Skeletal muscle satellite cell (primary cell): Measurements from ENCODE around the gene KTN1.

Experiments used
- H3K27me3 ChIP-seq: 2 replicates; pipeline ENCODE4 v1.7.0; 2013; ENCODE audit warnings: low read length; ENCODE audit not compliant: control insufficient read depth, insufficient read depth
- H3K36me3 ChIP-seq: 2 replicates; pipeline ENCODE4 v1.7.0; 2013; ENCODE audit warnings: mild to moderate bottlenecking, control low read depth, low read length; ENCODE audit not compliant: insufficient read depth
- H3K4me1 ChIP-seq: 2 replicates; pipeline ENCODE4 v1.7.0; 2013; ENCODE audit warnings: low read length; ENCODE audit not compliant: control insufficient read depth, insufficient read depth
- H3K4me2 ChIP-seq: 2 replicates; pipeline ENCODE4 v1.7.0; 2013; ENCODE audit warnings: mild to moderate bottlenecking, low read length
- H3K4me3 ChIP-seq: 2 replicates; pipeline ENCODE4 v1.7.0; 2013; ENCODE audit warnings: low read length
- H3K9ac ChIP-seq: 2 replicates; pipeline ENCODE4 v1.7.0; 2013; ENCODE audit warnings: mild to moderate bottlenecking, low read depth, low read length, moderate library complexity
- H3K9me3 ChIP-seq: replicated peaks from 2 replicates; pipeline ENCODE4 v1.7.0; 2013; ENCODE audit warnings: mild to moderate bottlenecking, control low read depth, low read length

Gene KTN1

DNA sequence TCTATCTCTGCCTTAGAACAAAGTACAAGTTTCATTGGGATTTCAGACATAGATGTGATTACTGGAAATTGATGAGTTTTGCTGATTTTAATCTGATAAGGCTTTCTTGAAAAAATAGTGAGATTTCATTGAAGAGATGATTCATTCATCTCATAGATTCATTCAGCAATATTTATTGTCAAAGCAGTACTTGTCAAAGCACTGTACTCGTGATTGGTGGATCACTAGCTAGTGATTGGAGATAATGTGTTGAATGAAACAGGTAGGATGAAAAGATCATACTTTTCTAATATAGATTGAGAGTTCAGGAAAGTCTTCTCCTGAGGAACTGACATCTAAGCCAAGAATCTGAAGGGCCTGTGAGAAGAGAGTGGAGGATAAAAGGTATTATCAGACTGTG is 71.0 kb downstream of the KTN1 start:
- Histone ChIP-seq H3K4me2 (no peak overlapping the region), H3K9me3 (no peaks in the 10 kb centered on the region), H3K9ac (no peak overlapping the region), H3K36me3 (peaks cover 60% of the 10 kb centered on the region), H3K4me3 (no peak overlapping the region), H3K4me1 (no peaks in the 10 kb centered on the region), H3K27me3 (no peaks in the 10 kb centered on the region)

DNA sequence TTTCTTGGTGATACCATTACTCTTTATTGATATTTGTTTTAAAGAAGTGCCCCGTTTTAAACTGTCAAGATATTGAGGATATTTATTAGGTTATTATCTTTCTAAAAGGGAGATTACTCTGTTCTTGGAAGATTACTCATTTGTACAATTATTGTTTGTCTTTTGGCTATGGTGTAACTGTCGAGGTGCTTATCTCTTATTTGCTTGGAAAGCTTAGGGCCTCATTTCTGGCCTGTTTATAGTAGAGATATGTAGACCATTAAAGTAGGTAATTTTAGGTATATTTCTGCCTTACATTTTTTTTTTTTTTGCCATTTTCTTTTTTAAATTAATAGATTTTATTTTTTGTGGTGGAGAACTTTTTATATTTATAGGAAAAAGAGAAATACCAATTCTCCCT is 74.2 kb downstream of the KTN1 start:
- no peaks in the 10 kb centered on the region for H3K27me3 ChIP-seq
- no peaks in the 10 kb centered on the region for H3K4me1 ChIP-seq
- peaks cover 67% of the 10 kb centered on the region for H3K36me3 ChIP-seq
- no peaks in the 10 kb centered on the region for H3K9me3 ChIP-seq
- no peak overlapping the region for H3K4me2 ChIP-seq
- H3K4me3 ChIP-seq, result no peak overlapping the region
- no peak overlapping the region for H3K9ac ChIP-seq

DNA sequence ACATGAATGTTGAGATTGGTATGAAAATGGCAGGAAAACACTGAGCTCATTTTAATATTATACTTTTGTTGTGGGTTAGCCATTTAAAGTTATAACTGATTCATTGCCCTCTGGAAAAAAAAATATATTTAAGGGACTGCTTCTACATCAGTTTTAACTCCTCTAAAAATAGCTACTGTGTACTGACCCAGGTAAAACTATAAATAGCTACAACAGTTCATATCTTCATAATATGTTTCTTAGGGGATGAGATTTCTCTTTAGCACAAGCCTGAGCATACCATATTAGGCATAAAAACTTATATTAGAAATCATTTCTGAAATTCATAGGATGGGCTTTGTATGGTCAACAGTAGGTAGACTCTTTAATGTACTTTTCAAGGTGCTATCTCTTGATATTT is 81.0 kb downstream of the KTN1 start:
- Histone ChIP-seq H3K4me1 (no peaks in the 10 kb centered on the region), H3K36me3 (peaks cover 38% of the 10 kb centered on the region), H3K4me2 (no peak overlapping the region), H3K4me3 (no peak overlapping the region), H3K9me3 (no peaks in the 10 kb centered on the region), H3K9ac (no peak overlapping the region), H3K27me3 (no peaks in the 10 kb centered on the region)

DNA sequence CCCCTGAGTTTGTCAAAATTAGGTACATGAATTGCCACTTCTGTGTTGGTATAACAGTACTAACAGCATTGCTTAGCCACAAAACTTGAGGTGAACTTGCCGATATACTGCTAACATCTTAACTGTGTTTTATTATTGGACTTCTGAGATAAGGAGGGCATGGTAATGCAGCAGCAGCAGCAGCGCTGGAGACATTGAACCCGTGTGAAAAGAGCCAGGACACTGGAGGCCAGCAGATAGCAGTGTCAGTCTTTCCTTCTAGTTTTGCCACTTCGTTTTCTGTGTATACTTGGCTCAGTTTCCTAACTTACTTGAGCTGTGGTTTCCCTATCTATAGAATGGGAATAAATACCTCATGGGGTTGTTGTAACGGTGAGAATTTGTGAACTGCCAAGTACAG is 82.7 kb downstream of the KTN1 start:
- H3K4me3 ChIP-seq, result no peak overlapping the region
- H3K9ac ChIP-seq, result no peak overlapping the region
- H3K9me3 ChIP-seq, result no peaks in the 10 kb centered on the region
- no peaks in the 10 kb centered on the region for H3K4me1 ChIP-seq
- H3K4me2 ChIP-seq, result no peak overlapping the region
- no peaks in the 10 kb centered on the region for H3K27me3 ChIP-seq
- H3K36me3 ChIP-seq, result peaks cover 36% of the 10 kb centered on the region

DNA sequence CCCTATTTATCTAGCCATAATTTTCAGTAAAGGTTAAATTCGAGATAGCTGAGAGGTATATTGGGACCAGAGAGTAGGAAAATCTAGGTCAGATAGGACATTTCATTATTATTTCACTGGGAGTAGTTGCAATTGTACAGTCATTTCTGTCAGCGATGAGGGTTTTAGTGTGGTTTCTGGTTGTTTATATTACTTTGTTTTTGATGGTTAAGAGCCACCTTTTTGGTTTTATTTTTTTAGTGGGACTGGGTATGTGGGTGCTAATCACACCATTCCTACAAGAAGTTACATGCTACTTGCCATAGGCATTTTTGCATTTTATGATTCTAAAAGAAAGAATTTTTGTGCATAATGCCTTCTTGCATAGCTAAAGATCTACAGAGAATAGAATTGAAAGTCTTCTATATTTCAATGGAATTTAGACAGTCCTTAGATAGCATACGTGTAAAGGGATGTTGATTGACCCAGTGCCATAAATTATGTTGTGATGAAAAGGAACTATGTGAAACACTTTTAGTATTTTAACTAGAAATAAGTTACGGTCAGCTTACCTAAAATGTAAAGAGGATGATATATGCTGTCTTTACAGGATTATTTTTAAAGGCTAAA is 85.2 kb downstream of the KTN1 start:
- Histone ChIP-seq H3K4me3 (no peak overlapping the region), H3K4me2 (no peak overlapping the region), H3K9me3 (no peaks in the 10 kb centered on the region), H3K4me1 (no peaks in the 10 kb centered on the region), H3K27me3 (no peaks in the 10 kb centered on the region), H3K9ac (no peak overlapping the region), H3K36me3 (peaks cover 23% of the 10 kb centered on the region)

DNA sequence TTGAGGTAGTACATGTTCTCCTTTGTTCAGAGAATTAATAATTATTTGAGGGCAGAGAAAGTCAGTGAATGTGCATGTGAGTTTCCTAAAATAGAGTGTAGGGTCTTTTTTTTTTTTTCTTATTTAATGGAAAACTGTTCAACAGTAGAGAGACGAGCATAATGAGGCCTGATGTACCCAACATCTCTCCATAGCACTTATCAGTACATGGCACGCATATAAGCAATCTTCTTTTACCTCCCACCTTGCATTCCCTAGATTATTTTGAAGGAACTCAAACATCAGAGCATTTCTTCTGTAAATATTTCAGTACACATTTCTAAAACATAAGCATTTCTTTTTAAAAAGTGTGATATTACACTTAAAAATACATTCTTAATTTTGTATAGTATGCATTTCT is 87.8 kb downstream of the KTN1 start:
- Histone ChIP-seq H3K9ac (no peak overlapping the region), H3K4me1 (no peaks in the 10 kb centered on the region), H3K9me3 (no peaks in the 10 kb centered on the region), H3K4me3 (no peak overlapping the region), H3K4me2 (no peak overlapping the region), H3K27me3 (no peaks in the 10 kb centered on the region), H3K36me3 (peaks cover 37% of the 10 kb centered on the region)

DNA sequence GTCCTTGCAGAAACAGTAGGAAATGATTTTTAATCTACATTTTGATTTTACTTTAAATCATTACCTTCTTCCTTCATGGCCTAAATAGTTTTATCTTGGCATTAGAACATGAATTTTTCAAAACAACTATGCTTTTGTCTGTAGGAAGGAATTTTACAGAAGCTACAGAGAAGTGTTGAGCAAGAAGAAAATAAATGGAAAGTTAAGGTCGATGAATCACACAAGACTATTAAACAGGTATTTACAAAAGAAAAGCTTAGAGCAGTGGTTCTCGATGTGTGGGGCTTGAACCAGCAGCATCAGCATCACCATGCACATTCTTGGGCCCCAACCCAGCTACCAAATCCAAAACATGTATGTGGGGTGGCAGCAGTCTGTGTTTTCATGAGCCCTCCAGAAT is 91.6 kb downstream of the KTN1 start:
- Histone ChIP-seq H3K36me3 (peaks cover 52% of the 10 kb centered on the region), H3K27me3 (no peaks in the 10 kb centered on the region), H3K4me1 (no peaks in the 10 kb centered on the region), H3K9me3 (no peaks in the 10 kb centered on the region), H3K4me3 (no peak overlapping the region), H3K9ac (no peak overlapping the region), H3K4me2 (no peak overlapping the region)

DNA sequence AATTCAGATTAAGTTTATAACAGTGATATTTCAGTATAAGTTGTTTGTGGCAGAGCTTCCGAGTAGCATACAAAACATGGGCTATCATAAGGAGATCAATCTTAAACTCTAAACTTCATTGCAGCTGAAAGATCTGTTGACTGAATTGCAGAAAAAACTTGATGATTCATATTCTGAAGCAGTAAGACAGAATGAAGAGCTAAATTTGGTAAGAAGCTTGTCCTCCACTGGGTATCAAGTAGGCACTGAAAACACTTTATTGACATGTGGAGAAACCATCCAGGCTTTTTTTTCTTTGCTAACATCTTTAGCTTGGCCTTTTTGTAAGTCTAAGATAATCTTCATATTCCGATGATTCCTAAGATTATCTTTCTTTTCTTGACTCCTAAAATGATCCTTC is 93.0 kb downstream of the KTN1 start:
- Histone ChIP-seq H3K9me3 (no peaks in the 10 kb centered on the region), H3K4me1 (no peaks in the 10 kb centered on the region), H3K4me2 (no peak overlapping the region), H3K36me3 (peaks cover 52% of the 10 kb centered on the region), H3K27me3 (no peaks in the 10 kb centered on the region), H3K4me3 (no peak overlapping the region), H3K9ac (no peak overlapping the region)

DNA sequence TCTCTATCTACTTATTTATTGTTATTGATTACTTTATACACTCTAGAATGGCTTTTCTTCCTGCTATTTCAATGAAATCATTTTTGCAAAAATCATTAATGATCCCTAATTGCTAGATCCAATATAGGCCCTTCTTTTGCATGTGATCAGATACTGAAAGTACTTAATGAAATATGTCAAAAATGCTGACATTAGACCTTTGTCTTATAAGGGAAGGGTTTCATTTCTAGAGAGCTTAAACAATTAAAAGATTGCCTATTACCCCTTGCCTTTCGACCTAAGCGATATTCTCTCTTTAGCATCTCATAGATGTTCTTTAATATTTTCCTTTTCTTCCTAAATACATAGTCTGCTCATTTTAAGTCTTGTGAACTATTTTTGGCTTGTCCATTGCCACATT is 101.1 kb downstream of the KTN1 start:
- peaks cover 42% of the 10 kb centered on the region for H3K36me3 ChIP-seq

DNA sequence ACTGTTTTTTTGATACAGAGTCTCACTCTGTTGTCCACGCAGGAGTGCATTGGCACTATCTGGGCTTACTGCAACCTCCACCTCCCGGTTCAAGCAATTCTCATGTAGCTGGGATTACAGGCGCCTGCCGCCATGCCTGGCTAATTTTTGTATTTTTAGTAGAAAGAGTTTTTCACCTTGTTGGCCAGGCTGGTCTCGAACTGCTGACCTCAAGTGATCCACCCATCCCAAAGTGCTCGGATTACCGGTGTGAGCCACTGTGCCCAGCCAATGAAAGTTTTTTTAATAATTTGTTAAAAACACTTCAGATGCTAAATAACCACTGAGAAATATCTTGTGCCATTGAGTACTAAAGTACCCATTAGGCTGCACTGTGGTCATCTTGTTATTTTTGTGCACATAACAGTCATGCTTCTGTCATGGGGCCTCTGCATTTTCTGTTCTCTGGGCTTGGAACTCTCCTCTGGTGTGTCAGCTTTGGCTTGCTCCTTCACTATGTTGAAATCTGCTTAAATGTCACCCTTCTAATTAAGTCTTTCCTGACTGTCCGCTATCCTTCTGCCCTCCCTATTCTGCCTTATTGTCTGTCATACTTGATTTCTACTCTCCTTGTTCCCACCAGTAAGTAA is 105.1 kb downstream of the KTN1 start:
- Histone ChIP-seq H3K27me3 (no peaks in the 10 kb centered on the region), H3K4me1 (no peaks in the 10 kb centered on the region), H3K4me2 (no peak overlapping the region), H3K36me3 (peaks cover 34% of the 10 kb centered on the region), H3K4me3 (no peak overlapping the region), H3K9ac (no peak overlapping the region), H3K9me3 (no peaks in the 10 kb centered on the region)

More for the DNA sequence above, 101.1 kb downstream of the KTN1 start:
- H3K9ac ChIP-seq, result no peak overlapping the region
- H3K9me3 ChIP-seq, result no peaks in the 10 kb centered on the region
- H3K4me2 ChIP-seq, result no peak overlapping the region
- H3K4me1 ChIP-seq, result no peaks in the 10 kb centered on the region
- H3K4me3 ChIP-seq, result no peak overlapping the region
- H3K27me3 ChIP-seq, result no peaks in the 10 kb centered on the region

DNA sequence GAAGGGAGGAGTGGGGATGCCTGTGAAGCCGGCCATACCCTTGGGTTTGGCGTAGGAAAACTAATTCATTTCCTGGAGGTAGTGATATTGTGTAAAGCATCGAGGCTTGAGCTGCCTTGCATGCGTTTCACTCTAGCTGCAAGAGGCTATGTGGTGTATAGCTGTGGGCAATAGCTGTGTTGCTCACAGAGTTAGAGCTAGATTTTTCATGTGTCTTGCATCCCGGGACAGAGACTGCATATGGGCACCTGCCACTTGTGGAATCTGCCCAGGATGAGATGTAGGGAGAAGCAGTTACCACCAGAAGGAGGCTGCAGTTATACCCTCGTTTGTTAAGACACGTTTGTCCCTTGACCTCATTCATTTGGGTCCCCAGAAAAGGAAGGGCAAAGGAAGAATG is 106.7 kb downstream of the KTN1 start:
- Histone ChIP-seq H3K9ac (no peak overlapping the region), H3K27me3 (no peaks in the 10 kb centered on the region), H3K4me1 (no peaks in the 10 kb centered on the region), H3K9me3 (no peaks in the 10 kb centered on the region), H3K36me3 (peaks cover 26% of the 10 kb centered on the region), H3K4me2 (no peak overlapping the region), H3K4me3 (no peak overlapping the region)

DNA sequence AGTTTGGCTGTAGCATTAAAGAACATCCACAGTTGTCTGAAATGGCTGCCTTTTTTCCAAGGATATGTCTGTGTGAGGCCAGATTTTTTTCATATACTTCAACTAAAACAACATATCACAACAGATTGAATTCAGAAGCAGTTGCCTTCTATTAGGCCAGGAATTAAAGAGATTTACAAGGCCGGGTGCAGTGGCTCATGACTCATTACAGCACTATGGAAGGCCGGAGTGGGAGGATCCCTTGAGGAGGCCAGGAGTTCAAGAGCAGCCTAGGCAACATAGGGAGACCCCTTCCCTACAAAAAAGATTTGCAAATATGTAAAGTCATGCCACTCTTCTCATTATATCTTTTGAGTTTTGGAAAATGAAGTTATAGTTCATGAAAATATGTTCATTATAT is 108.6 kb downstream of the KTN1 start:
- Histone ChIP-seq H3K4me3 (no peak overlapping the region), H3K4me2 (no peak overlapping the region), H3K9me3 (no peaks in the 10 kb centered on the region), H3K27me3 (no peaks in the 10 kb centered on the region), H3K4me1 (no peaks in the 10 kb centered on the region), H3K36me3 (peaks cover 26% of the 10 kb centered on the region), H3K9ac (no peak overlapping the region)
